GM13976 (cell line): ENCODE data around the gene SPINK8.
"Not testable (repeated sequence)": the region's sequence is repeated elsewhere in the genome, so short reads cannot be mapped to it uniquely, and the experiment has no call there.

Experiments used
- DNase-seq: peaks from one replicate; pipeline ENCODE4 v3.0.0; 2012; ENCODE audit warnings: low spot score
- in situ Hi-C: fragments of 300-500 bp; cut with MboI; formaldehyde crosslinking; loops from one replicate; pipeline ENCODE4 v1.12.0; 2022; ENCODE audit warnings: low sequenced_read_pairs, mixed read lengths, inconsistent platforms; ENCODE audit not compliant: unreplicated experiment
- TF ChIP-seq, protein P1 (sequence below): IDR thresholded peaks from 2 replicates; pipeline ENCODE4 v1.5.1; 2012; ENCODE audit warnings: borderline replicate concordance, mild to moderate bottlenecking; ENCODE audit not compliant: insufficient read depth; ENCODE audit errors: extremely low read depth, missing control alignments, control extremely low read depth

SPINK8 gene

DNA sequence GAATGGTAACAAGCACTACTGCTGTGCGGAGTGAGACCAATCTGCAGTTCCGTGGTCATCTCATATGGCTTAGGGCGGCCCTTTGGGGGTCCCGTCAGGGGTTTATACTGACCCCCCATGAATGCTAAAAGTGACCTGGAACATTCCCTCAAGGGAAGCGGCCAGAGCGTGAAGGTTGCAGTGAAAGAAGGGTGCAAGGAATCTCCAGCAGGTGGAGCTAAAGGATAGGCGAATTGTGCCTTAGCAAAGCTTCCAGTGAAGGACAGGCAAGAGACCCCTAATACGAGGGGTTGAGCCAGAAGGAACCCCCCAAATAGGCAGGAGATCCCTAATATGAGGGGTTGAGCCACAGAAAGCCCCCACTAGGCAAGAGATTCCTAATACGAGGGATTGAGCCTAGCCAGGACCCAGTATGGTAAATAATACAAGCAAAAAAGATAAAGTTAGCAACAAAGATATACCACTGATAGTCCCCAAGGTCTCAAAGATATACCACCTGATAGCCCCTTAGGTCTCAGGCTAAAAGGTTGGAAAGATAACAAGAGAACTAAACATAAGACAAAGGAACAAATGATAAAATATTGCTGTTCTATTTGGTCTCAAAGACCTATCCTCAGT, 59.8 kb downstream of the SPINK8 start:
- in situ Hi-C loops, result loop anchor here (10.0 kb wide), 1 partner anchor 161 kb away; the partner anchor contains the start of gene PLXNB1
- DNase-seq, result peak; percentile 80
- TF ChIP-seq, protein P1, sequence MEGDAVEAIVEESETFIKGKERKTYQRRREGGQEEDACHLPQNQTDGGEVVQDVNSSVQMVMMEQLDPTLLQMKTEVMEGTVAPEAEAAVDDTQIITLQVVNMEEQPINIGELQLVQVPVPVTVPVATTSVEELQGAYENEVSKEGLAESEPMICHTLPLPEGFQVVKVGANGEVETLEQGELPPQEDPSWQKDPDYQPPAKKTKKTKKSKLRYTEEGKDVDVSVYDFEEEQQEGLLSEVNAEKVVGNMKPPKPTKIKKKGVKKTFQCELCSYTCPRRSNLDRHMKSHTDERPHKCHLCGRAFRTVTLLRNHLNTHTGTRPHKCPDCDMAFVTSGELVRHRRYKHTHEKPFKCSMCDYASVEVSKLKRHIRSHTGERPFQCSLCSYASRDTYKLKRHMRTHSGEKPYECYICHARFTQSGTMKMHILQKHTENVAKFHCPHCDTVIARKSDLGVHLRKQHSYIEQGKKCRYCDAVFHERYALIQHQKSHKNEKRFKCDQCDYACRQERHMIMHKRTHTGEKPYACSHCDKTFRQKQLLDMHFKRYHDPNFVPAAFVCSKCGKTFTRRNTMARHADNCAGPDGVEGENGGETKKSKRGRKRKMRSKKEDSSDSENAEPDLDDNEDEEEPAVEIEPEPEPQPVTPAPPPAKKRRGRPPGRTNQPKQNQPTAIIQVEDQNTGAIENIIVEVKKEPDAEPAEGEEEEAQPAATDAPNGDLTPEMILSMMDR, result peak; percentile 63

DNA sequence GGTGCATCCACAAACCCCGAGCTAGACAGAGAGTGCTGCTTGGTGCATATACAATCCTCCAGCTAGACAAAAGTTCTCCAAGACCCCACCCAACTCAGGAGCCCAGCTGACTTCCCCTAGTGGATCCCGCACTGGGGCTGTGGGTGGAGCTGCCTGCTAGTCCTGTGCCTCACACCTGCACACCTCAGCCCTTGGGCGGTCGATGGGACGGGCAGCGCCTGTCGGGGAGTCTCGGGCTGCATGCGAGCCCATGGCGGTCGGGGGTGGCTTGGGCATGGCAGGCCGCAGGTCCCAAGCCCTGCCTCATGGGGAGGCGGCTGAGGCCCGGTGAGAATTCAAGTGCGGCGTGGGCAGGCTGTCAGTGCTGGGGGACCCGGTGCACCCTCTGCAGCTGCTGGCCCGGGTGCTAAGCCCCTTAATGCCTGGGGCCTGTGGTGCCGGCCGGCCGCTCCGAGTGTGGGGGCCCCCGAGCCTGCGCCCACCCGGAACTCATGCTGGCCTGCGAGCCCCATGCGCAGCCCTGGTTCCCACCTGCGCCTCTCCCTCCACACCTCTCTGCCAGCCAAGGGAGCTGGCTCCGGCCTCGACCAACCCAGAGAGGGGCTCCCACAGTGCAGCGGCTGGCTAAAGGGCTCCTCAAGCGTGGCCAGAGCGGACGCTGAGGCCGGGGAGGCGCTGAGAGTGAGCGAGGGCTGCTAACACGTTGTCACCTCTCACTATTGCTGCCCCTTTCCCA, 61.5 kb downstream of the SPINK8 start:
- in situ Hi-C loops, result loop anchor here (10.0 kb wide), 1 partner anchor 163 kb away; the partner anchor contains the start of gene PLXNB1

GRCh38 chr3:48271223-48271622, 62.2 kb downstream of the SPINK8 start:
- DNase-seq, result not testable (repeated sequence)
- in situ Hi-C loops, result loop anchor here (10.0 kb wide), 1 partner anchor 164 kb away; the partner anchor contains the start of gene PLXNB1

More for the DNA sequence above, 61.5 kb downstream of the SPINK8 start:
- DNase-seq, result no peak
- TF ChIP-seq, protein P1, result no peak

DNA sequence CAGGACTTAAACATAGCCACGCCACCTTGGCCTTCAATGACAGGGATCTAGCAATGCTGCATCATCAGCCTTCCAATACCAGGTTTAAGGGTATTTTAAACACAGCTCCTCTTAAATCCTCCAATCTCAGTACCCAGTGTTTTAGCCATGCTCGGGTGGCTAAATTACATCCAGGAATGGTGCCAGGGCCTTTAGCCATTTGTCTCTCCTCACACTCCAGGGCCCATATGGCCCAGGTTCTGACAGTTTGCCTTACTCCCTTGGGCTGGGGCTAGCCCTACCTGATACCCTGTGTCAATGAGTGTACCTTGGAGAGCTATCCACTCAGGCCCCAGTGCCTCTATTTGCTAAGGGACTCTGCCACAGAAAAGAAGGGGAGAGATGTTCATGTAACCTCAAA, 63.2 kb downstream of the SPINK8 start:
- in situ Hi-C loops, result loop anchor here (10.0 kb wide), 1 partner anchor 164 kb away; the partner anchor contains the start of gene PLXNB1
- no peak for DNase-seq
- TF ChIP-seq, protein P1, result no peak

- DNase-seq, result no peak
- TF ChIP-seq, protein P1, result no peak
- in situ Hi-C loops, result no loop called here
Measured at GRCh38 chr3:48269592-48269991, 63.9 kb downstream of the SPINK8 start.

DNA sequence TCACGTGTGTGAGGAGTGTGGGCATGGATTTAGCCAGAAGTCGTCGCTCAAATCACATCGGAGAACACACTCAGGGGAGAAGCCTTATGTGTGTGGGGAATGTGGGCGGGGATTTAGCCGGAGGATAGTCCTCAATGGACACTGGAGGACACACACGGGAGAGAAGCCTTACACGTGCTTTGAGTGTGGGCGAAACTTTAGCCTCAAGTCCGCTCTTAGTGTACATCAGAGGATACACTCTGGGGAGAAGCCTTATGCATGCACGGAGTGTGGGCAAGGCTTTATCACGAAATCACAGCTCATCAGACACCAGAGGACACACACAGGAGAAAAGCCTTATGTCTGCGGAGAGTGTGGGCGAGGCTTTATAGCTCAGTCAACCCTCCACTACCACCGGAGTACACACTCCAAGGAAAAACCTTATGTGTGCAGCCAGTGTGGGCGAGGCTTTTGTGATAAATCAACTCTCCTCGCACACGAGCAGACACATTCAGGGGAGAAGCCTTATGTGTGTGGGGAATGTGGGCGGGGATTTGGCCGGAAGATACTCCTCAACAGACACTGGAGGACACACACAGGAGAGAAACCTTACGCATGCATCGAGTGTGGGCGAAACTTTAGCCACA, 64.4 kb downstream of the SPINK8 start:
- in situ Hi-C loops, result no loop called here
- no peak for DNase-seq
- TF ChIP-seq, protein P1, result no peak
